ENCODE data around the gene DEPDC1B. TPM values are rescaled to one million over a fixed set of nuclear protein-coding genes. Genes with fewer than 3 reads are reported as not detected.

Gene DEPDC1B
- total and polyA plus RNA-seq, 2 of the 8 experiments (the other 6 are each of a cell fraction or from before 2014, with no cell fraction given): 30.8 to 67.4 TPM

GRCh38 chr5:60699288-60699608, 718 bp downstream of the DEPDC1B start:
- H3K27me3 ChIP-seq (replicated peaks in 1 of 4; ENCODE audit: control insufficient read depth in 3 of 4, extremely low read depth in 1 of 4, insufficient read depth in 3 of 4, low read length in 3 of 4): no peaks in the 10 kb centered on the region
- 0 out of 2 replicates have a peak overlapping the region, but pooled peaks have one; percentile 95 for H2BK5ac ChIP-seq (ENCODE audit: low read depth, low read length)
- 0 out of 2 replicates have a peak overlapping the region, but pooled peaks have one; percentile 21 for H2AFZ ChIP-seq (ENCODE audit: low read length)
- H4K5ac ChIP-seq (ENCODE audit: insufficient read length, low read depth, low read length): peak overlapping the region; percentile 30
- H4K91ac ChIP-seq (replicated peaks; ENCODE audit: insufficient read length, low read length): no peak overlapping the region
- H3K79me1 ChIP-seq (ENCODE audit: low read depth, low read length): no peaks in the 10 kb centered on the region
- no peak for DNase-seq (ENCODE audit: low read depth in 1 of 2, low spot score in 2 of 2)
- H3K36me3 ChIP-seq (ENCODE audit: control insufficient read depth in 2 of 4, insufficient read depth in 4 of 4, low read length in 3 of 4): peaks cover 0 to 7% (median 0%) of the 10 kb centered on the region in 4 experiments; a peak in 1 of 8 replicates
- no peaks in the 10 kb centered on the region for H3K9me3 ChIP-seq (ENCODE audit: insufficient read depth in 2 of 2, low read depth in 1 of 2, low read length in 1 of 2)
- FAIRE-seq: no peak
- H3K14ac ChIP-seq (ENCODE audit: insufficient read length): no peak overlapping the region
- WGBS, 2 experiments (ENCODE audit: extremely low coverage in 1 of 2, insufficient coverage in 1 of 2, insufficient read length in 1 of 2, insufficient replicate concordance in 2 of 2, low coverage in 1 of 2, low lambda C conversion rate in 2 of 2, missing lambda C conversion rate in 1 of 2): 1% methylated on average over 8 of the region's 9 CpGs; no CpG with 5 or more reads in 1 of the 2 experiments
- ChIA-PET POLR2A (ENCODE audit: partially characterized antibody) (interaction anchor here (0.9 to 3.3 kb wide), 20 partner anchors 8 to 404 kb away, joined by 3 to 27 read pairs (median 6); partner anchors contain the start of genes ELOVL7, ERCC8 and NDUFAF2), CTCF (ENCODE audit: partially characterized antibody) (interaction anchor here (0.6 to 5.5 kb wide), 18 partner anchors 9 to 433 kb away, joined by 3 to 34 read pairs (median 3); no protein-coding TSS in a partner anchor)
- no peak overlapping the region for H2BK15ac ChIP-seq (ENCODE audit: low read length)
- no peak overlapping the region for H2BK12ac ChIP-seq (ENCODE audit: low read depth, low read length)
- H2BK120ac ChIP-seq (replicated peaks; ENCODE audit: low read depth, low read length): no peak overlapping the region
- no peak overlapping the region for H3K18ac ChIP-seq (ENCODE audit: extremely low read depth, low read length)
- no peak overlapping the region for H2AK5ac ChIP-seq (ENCODE audit: low read depth, low read length)
- peaks cover 0 to 12% (median 6%) of the 10 kb centered on the region in 4 experiments; a peak in 3 of 7 replicates for H3K4me1 ChIP-seq (replicated peaks in 1 of 4; ENCODE audit: control insufficient read depth in 3 of 4, insufficient read depth in 4 of 4, low read length in 3 of 4)
- peak overlapping the region; percentile 98 for H3K56ac ChIP-seq (replicated peaks; ENCODE audit: insufficient read length, low read depth, low read length)
- H3K4me3 ChIP-seq (ENCODE audit: extremely low read depth in 1 of 4, insufficient read depth in 2 of 4, low read depth in 3 of 4, low read length in 4 of 4): peak overlapping the region; percentile 78 to 87 (median 86)
- no peak overlapping the region for H2BK20ac ChIP-seq (ENCODE audit: low read length)
- no peak overlapping the region for H3K4ac ChIP-seq (replicated peaks; ENCODE audit: insufficient read length, low read depth, low read length)
- peaks cover 4% of the 10 kb centered on the region; the same call in 1 of the 2 replicates for H3K23me2 ChIP-seq (ENCODE audit: low read depth, low read length)
- peak overlapping the region in 3 of 4 experiments; percentile 81 to 98 (median 95); a peak in 6 of 7 replicates for H3K9ac ChIP-seq (replicated peaks in 1 of 4; ENCODE audit: extremely low read depth in 1 of 4, low read depth in 3 of 4, low read length in 3 of 4)
- peaks cover 15 to 49% of the 10 kb centered on the region in 2 experiments for H3K79me2 ChIP-seq (ENCODE audit: control insufficient read depth in 1 of 2, insufficient read depth in 2 of 2, low read length in 2 of 2)
- H4K8ac ChIP-seq (ENCODE audit: extremely low read depth, insufficient read depth, low read length): no peak overlapping the region; the same call in 1 of the 2 replicates
- peak overlapping the region; percentile 82 to 88 for H3K4me2 ChIP-seq (ENCODE audit: insufficient read depth in 1 of 2, low read depth in 2 of 2, low read length in 2 of 2)
- H4K20me1 ChIP-seq (replicated peaks in 1 of 2; ENCODE audit: control insufficient read depth in 1 of 2, insufficient read depth in 2 of 2, low read length in 2 of 2): no peaks in the 10 kb centered on the region
- peak overlapping the region; percentile 97; the same call in 1 of the 2 replicates for H3K27ac ChIP-seq (ENCODE audit: low read depth, low read length)
- H3K23ac ChIP-seq (ENCODE audit: insufficient read length): no peak overlapping the region
- no peak for TF ChIP-seq YY1 (IDR thresholded peaks at IDR 0.05; ENCODE audit: low read depth, low read length)
- TF ChIP-seq E2F6 (IDR thresholded peaks at IDR 0.05): no peak
- no peak for TF ChIP-seq BRCA1 (IDR thresholded peaks at IDR 0.05; ENCODE audit: low read depth, low read length)
- TF ChIP-seq FOSL1 (IDR thresholded peaks at IDR 0.05; ENCODE audit: insufficient read depth, low read depth, low read length): no peak

Data from H1 (cell line).